Spinal cord (tissue), 10 donors: ENCODE data around the gene ULBP1. TPM values are rescaled to one million over a fixed set of nuclear protein-coding genes. Genes with fewer than 3 reads are reported as not detected.
"Not testable (repeated sequence)": the region's sequence is repeated elsewhere in the genome, so short reads cannot be mapped to it uniquely, and the experiment has no call there.

Source experiments
- DNase-seq, 6 donors: peaks; one replicate each; pipeline versions ENCODE4 v3.0.0 to v3.0.0-alpha.2; 2013 to 2015; ENCODE audit warnings: low spot score in 6 of 6, low read depth in 4 of 6
- H3K27ac ChIP-seq: one replicate; pipeline ENCODE4 v1.5.1; 2013; ENCODE audit warnings: low read depth, low read length, control low read depth
- H3K27me3 ChIP-seq: one replicate; pipeline ENCODE4 v1.6.1; 2013; ENCODE audit warnings: low read length; ENCODE audit not compliant: control insufficient read depth, insufficient read depth
- H3K36me3 ChIP-seq: one replicate; pipeline ENCODE4 v1.6.1; 2013; ENCODE audit warnings: low read length; ENCODE audit not compliant: control insufficient read depth, insufficient read depth
- H3K4me1 ChIP-seq: one replicate; pipeline ENCODE4 v1.6.1; 2013; ENCODE audit warnings: low read length; ENCODE audit not compliant: control insufficient read depth, insufficient read depth
- H3K4me3 ChIP-seq: one replicate; pipeline ENCODE4 v1.5.1; 2013; ENCODE audit warnings: low read depth, low read length, control low read depth
- H3K9me3 ChIP-seq: one replicate; pipeline ENCODE4 v1.6.1; 2013; ENCODE audit warnings: low read length; ENCODE audit not compliant: control insufficient read depth, insufficient read depth
- WGBS: methylation state at CpG from one replicate; pipeline ENCODE4 v1.1.5; 2013; ENCODE audit warnings: missing lambda C conversion rate; ENCODE audit not compliant: insufficient coverage; 5-methylcytosine and 5-hydroxymethylcytosine counted together
- polyA plus RNA-seq, 2 donors: library from polyadenylated mRNA; unstranded; fragments of 120-200 nt; gene quantifications; one replicate each; pipeline ENCODE4 v1.2.1, GENCODE V29; 2013; ENCODE audit not compliant: insufficient read length in 2 of 2
- total RNA-seq, 2 donors: library from RNA; depleted of rRNA in 1 of 2; stranded (reverse); fragments of 120-200 nt in 1 of 2; fragments of >200 nt in 1 of 2; gene quantifications; one replicate each; pipeline versions ENCODE4 v1.2.3 to v1.2.4, GENCODE V29; 2013 to 2014
- donor health status: healthy.

The ULBP1 gene
- total and polyA plus RNA-seq, 4 donors: 0.17 to 1.3 (median 0.50) TPM

DNA sequence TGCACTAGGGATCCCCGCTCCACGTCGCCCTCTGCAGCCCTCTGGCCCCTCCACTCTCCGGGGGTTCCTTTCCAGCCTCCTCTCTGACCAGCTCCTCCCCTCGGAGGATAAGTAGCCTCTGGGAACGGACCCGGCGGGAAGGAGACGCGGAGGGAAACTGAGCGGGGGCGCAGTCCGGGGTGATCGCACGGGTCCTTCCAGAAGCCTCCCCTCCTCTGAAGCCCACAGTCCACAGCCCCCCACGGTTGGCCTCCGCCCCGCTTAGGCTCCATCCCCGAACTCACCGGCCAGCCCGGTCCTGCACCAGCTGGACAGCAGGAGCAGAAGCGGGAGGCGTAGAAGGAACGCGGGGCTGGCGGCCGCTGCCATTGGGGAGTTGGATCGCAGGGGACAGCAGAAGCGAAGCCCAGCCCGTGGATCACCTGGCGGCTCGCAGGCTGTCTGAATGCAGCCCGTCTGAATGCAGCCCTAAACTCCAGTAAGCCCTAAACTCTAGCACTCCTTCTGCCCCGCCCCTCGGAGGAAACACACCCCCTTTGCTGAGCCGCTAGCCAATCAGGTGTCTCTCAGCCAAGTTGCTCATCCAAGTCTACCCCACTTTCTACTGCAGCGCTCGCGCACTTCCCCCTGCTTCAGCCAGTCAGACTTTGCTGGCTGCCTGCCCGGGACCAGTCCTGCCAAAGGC, 41.0 kb upstream of the ULBP1 start, which contains the start of gene RAET1G:
TSS of gene RAET1G (minus strand) at position 480 of the 685 bp plus-strand sequence. CDS start at position 369, 111 bp downstream.
- H3K27ac ChIP-seq: no peak within 1 kb of the TSS
- peak in 4 of 6 donors; percentile 63 to 94 (median 83) for DNase-seq
- H3K9me3 ChIP-seq: no peaks in the 10 kb centered on the region
- 1% methylated on average over 38 of the region's 40 CpGs for WGBS
- H3K27me3 ChIP-seq: peaks cover 55% of the 10 kb centered on the region
- H3K4me3 ChIP-seq: peak within 1 kb of the TSS; percentile 51
- H3K36me3 ChIP-seq: no peaks in the 10 kb centered on the region
- peaks cover 29% of the 10 kb centered on the region for H3K4me1 ChIP-seq

DNA sequence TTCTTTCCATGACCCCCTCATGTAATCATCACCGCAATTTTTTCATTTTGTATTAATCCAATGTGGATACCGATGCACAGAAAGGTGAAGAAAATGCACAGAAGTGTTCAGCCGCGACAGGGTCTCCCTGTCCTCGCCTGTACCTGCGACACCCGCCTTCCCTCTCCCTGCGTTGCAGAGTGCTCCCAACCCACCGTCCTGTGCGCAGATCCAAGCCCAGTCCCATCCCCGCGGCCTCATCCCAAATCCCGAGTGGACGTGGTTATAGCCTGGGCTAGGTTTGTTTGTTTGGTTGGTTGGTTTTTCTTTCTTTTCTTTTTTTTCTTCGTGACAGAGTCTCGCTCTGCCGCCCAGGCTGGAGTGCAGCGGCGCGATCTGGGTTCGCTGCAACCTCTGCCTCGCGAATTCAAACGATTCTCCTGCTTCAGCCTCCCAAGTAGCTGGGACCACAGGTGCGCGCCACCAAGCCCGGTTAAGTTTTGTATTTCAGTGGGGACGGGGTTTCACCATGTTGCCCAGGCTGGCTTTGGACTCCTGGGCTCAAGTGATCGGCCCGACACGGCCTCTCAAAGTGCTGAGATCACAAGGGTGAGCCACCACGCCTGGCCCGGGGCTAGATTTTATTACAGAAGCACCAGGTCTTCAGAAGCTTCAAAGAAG, 40.3 kb upstream of the ULBP1 start:
- peaks cover 29% of the 10 kb centered on the region for H3K4me1 ChIP-seq
- peak overlapping the region; percentile 51 for H3K4me3 ChIP-seq
- WGBS: 18% methylated on average over 23 of the region's 33 CpGs
- H3K9me3 ChIP-seq: no peaks in the 10 kb centered on the region
- H3K27ac ChIP-seq: no peak overlapping the region
- H3K27me3 ChIP-seq: peaks cover 55% of the 10 kb centered on the region
- no peaks in the 10 kb centered on the region for H3K36me3 ChIP-seq
- no peak for DNase-seq

DNA sequence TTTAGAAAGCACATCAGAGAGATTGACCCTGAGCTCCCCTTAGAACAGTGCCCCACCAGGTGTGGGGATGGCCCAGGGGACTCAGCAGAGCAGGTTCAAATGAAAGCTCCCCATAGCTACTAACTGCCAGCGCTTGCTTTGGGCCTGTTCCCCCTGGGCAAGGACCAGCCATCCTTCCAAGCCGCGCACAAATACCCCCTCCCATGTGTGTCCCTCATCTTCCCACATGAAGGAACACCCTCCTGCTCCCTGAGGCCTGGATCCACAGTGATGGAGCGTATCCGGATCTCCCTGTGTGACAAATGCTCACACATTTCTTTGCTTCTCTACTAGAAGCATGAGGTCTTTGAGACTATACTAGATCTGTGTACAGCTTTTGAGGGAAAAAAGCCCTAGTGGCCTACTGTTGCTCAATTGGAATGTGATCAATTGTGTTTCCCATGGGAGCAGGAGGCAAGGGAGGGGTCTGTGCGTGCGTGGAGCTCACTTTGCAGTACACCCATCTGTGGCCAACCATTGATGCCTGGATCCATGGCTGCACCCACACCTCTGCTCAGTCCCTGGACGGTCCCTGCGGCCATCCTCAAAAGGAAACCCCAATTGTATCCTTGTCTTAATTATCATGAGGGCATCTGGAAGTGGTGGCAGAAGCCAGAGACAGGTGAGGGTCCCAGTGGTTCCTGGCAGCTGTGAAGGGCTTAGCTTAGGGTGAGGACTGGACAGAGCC, 39.4 kb upstream of the ULBP1 start:
- no peaks in the 10 kb centered on the region for H3K36me3 ChIP-seq
- DNase-seq: no peak
- H3K4me3 ChIP-seq: no peak overlapping the region
- H3K27ac ChIP-seq: no peak overlapping the region
- peaks cover 60% of the 10 kb centered on the region for H3K27me3 ChIP-seq
- no peaks in the 10 kb centered on the region for H3K9me3 ChIP-seq
- peaks cover 29% of the 10 kb centered on the region for H3K4me1 ChIP-seq
- 75% methylated on average over 5 of the region's 9 CpGs for WGBS

DNA sequence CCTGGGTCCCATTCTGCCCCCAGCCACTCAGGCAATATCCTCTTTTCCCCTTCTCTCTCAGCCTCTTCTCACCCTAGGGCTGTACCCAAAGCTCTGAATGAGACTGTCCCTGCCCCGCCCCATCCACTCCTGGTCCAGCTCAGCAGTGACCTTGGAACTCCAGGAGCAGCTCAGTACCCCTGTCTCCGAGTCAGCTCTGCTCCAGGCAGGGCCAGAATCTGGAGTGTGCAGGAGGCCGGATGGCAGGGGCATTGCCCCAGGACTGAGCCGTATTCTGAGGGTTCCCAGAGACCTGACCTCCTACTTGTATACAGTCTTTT, 38.9 kb upstream of the ULBP1 start:
- no peak overlapping the region for H3K27ac ChIP-seq
- H3K9me3 ChIP-seq: no peaks in the 10 kb centered on the region
- no peak for DNase-seq
- peaks cover 64% of the 10 kb centered on the region for H3K27me3 ChIP-seq
- WGBS: 76% methylated on average over 4 of the region's 4 CpGs
- no peaks in the 10 kb centered on the region for H3K36me3 ChIP-seq
- H3K4me3 ChIP-seq: no peak overlapping the region
- H3K4me1 ChIP-seq: peaks cover 29% of the 10 kb centered on the region

DNA sequence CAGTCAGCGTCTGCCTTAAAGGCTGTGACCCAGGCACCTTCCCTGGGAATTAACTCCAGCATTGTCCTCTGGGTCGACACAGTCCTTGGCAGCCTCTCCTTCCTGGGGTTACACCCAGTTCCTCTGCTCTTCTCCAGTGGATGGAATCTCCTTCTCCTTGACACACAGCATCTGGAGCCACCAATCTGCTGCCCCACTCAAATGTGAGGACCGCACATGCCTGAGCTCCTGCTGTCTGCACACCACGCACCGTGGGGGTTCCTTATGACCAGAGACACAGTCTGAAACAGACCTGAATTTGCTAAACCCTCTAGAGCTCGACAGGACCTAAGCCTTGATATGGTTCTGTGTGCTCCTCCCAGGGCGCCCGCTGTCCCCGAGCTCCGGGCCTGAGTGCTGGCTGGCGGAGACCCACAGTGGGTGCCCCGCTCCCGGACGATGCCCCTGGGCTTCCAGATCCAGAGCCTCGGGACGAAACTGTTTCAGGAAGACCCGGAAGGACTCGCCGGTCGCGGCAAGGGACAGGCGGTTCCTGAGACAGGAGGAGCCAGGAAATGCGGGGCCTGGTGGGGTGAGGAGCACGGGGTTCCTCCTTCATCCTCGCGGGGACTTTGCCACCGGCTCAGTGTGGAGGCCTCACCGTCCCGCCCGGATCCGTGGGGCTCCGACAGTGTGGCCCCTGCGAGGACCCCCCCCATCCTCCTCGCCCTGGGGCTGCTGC, 38.3 kb upstream of the ULBP1 start:
- no peak overlapping the region for H3K27ac ChIP-seq

DNA sequence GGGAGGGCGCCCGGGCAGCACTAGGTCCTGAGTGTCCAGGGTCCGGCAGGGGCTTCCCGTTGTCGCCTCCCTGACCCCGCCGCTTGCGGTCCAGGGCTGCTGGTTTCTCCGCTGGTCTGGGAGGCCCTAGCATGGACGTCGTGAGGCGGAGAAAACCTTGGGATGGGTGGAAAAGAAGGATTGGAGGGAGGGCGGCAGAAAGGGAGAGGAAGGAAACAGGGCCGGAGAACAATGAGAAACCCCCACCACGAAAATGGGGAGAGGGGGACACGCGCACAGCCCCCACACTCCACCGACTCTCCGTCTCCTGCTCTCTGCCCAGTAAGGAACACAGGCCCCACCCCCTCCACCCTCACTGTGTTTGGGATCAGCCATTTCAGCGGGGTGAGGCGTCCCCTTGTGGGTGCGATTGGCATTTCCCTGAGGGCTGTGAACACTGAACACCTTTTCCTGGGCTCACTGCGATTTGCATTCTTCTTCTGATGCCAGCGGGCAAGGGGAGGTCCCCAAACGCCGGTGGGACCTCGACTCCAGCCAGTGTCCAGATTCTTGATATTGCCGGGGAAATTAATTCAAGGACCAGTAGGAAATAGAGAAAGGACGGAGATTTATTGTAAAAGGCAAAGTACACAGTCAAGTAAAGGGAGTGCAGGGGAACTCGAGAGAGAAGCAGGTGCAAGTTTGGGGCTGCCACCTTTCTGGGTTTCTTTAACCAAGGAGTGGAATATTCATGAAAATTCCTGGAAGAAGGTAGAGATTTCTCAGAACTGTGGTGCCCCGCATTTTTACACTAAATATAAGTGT, 37.6 kb upstream of the ULBP1 start:
- Histone ChIP-seq H3K4me3 (peak overlapping the region; percentile 42), H3K27ac (no peak overlapping the region), H3K9me3 (no peaks in the 10 kb centered on the region), H3K36me3 (no peaks in the 10 kb centered on the region), H3K27me3 (peaks cover 74% of the 10 kb centered on the region), H3K4me1 (peaks cover 29% of the 10 kb centered on the region)
- 4% methylated on average over 23 of the region's 31 CpGs for WGBS
- DNase-seq: peak in 3 of 6 donors; percentile 25 to 84 (median 72)

More for the DNA sequence above, 38.3 kb upstream of the ULBP1 start:
- Histone ChIP-seq H3K4me1 (peaks cover 29% of the 10 kb centered on the region), H3K27me3 (peaks cover 68% of the 10 kb centered on the region), H3K4me3 (peak overlapping the region; percentile 42), H3K36me3 (no peaks in the 10 kb centered on the region), H3K9me3 (no peaks in the 10 kb centered on the region)
- DNase-seq: peak in 1 of 6 donors; percentile 22
- WGBS: 9% methylated on average over 33 of the region's 34 CpGs

DNA sequence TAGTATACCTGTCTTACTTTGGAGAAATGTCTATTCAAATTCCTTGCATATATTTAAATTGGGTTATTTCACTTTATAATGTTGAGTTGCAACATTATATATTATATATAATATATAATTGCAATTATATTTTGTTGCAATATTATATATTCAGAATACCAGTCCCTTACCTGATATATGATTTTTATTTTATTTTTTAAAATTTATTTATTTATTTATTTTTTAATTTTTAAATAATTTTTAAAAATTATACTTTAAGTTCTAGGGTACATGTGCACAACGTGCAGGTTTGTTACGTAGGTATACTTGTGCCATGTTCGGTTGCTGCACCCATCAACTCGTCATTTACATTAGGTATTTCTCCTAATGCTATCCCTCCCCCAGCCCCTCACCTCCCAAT, 36.7 kb upstream of the ULBP1 start:
- H3K9me3 ChIP-seq, H3K36me3 ChIP-seq, H3K4me3 ChIP-seq, DNase-seq, H3K27ac ChIP-seq: not testable (repeated sequence)
- Histone ChIP-seq H3K4me1 (peaks cover 29% of the 10 kb centered on the region), H3K27me3 (peaks cover 74% of the 10 kb centered on the region)
- 86% methylated on average over 2 of the region's 4 CpGs for WGBS

DNA sequence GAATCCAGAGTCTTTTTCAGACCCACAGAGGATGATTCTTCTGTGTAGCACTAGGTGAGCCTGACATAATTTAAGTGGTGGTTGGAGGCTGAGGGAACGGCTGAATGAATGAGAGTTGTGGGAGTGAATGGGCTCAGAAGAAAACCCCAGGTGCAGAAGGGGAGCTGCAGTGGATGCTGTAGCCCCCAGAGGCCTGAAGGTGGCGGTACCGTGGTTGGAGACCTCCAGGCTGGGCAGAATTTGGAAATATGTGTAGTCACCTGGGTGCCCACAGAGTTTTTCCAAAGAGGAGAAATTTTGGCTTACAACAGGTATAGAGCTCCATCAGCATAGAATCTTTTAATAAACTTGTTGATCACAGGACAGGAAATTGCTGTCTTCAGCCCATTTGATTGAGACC, 34.3 kb upstream of the ULBP1 start:
- WGBS: 3% methylated on average over 3 of the region's 3 CpGs
- H3K36me3 ChIP-seq: no peaks in the 10 kb centered on the region
- H3K27ac ChIP-seq: no peak overlapping the region
- H3K9me3 ChIP-seq: no peaks in the 10 kb centered on the region
- no peak for DNase-seq
- peaks cover 63% of the 10 kb centered on the region for H3K27me3 ChIP-seq
- H3K4me1 ChIP-seq: peaks cover 11% of the 10 kb centered on the region
- H3K4me3 ChIP-seq: no peak overlapping the region

DNA sequence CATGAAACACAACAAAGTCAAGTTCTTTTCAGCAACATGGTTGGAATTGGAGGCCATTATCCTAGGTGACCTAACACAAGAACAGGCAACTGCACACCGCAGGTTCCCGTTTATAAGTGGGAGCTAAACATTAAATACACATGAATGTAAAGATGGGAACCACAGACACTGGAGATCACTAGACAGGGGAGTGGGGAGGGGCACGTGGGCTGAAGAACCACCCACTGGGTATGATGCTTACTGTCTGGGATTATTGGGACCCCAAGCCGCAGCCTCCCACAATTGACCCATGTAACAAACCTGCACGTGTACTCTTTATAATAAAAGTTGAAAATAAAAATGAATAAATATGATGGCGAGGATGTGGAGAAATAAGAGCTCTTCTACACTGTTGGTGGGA, 32.2 kb upstream of the ULBP1 start:
- H3K4me3 ChIP-seq: no peak overlapping the region
- H3K27me3 ChIP-seq: peaks cover 63% of the 10 kb centered on the region
- no peak overlapping the region for H3K27ac ChIP-seq
- H3K9me3 ChIP-seq: no peaks in the 10 kb centered on the region
- H3K4me1 ChIP-seq: no peaks in the 10 kb centered on the region
- DNase-seq: no peak
- WGBS: 20% methylated on average over 1 of the region's 6 CpGs
- no peaks in the 10 kb centered on the region for H3K36me3 ChIP-seq
